OCI-LY3 (cell line): ENCODE data around the gene RETREG2.

Source experiments
- H2AFZ ChIP-seq: fragments of 200-600, 300-600 bp; shearing (Covaris generic); 2 replicates; pipeline ENCODE4 v1.6.0; 2014; ENCODE audit warnings: antibody characterized with exemption, low read depth, low read length
- H3K27ac ChIP-seq: fragments of 200-600, 300-600 bp; sonication (generic); 2 replicates; pipeline ENCODE4 v1.5.1; 2014; ENCODE audit warnings: mild to moderate bottlenecking, low read length, moderate library complexity, mixed read lengths
- H3K27me3 ChIP-seq: fragments of 200-600, 300-600 bp; sonication (generic); 2 replicates; pipeline ENCODE4 v1.6.1; 2014; ENCODE audit warnings: low read depth, low read length, mixed read lengths
- H3K36me3 ChIP-seq: fragments of 200-600, 300-600 bp; sonication (generic); replicated peaks from 2 replicates; pipeline ENCODE3; 2014; ENCODE audit warnings: low read depth, low read length, mixed read lengths
- H3K4me1 ChIP-seq: fragments of 300-600, 200-600 bp; sonication (generic); 2 replicates; pipeline ENCODE4 v1.6.1; 2014; ENCODE audit warnings: low read length, mixed read lengths
- H3K4me2 ChIP-seq: fragments of 200-600, 300-600 bp; sonication (generic); 2 replicates; pipeline ENCODE4 v1.6.1; 2014; ENCODE audit warnings: low read length, mixed read lengths
- H3K4me3 ChIP-seq: fragments of 300-600, 200-600 bp; sonication (generic); 2 replicates; pipeline ENCODE4 v1.5.1; 2014; ENCODE audit warnings: antibody characterized with exemption, mild to moderate bottlenecking, low read length, moderate library complexity
- H3K79me2 ChIP-seq: fragments of 300-600, 200-600 bp; shearing (Covaris generic); 2 replicates; pipeline ENCODE4 v1.6.1; 2014; ENCODE audit warnings: mild to moderate bottlenecking, low read length, mixed read lengths
- H3K9ac ChIP-seq: fragments of 300-600, 200-600 bp; shearing (Covaris generic); 2 replicates; pipeline ENCODE4 v1.6.0; 2014; ENCODE audit warnings: mild to moderate bottlenecking, low read length, moderate library complexity
- H3K9me3 ChIP-seq: fragments of 200-600, 300-600 bp; shearing (Covaris generic); 2 replicates; pipeline ENCODE4 v1.6.1; 2014; ENCODE audit warnings: low read length, mixed read lengths; ENCODE audit not compliant: insufficient read depth
- H4K20me1 ChIP-seq: fragments of 200-600, 300-600 bp; sonication (generic); 2 replicates; pipeline ENCODE4 v1.6.1; 2016; ENCODE audit warnings: low read length, mixed read lengths; ENCODE audit not compliant: insufficient read depth
- CTCF ChIP-seq: fragments of 200-600, 300-600 bp; sonication (generic); IDR thresholded peaks from 2 replicates; pipeline ENCODE4 v1.5.1; 2014; ENCODE audit warnings: antibody characterized with exemption, low read length, low read depth
- EZH2phosphoT487 ChIP-seq: fragments of 200-600 bp; shearing (Covaris generic); IDR thresholded peaks from 2 replicates; pipeline ENCODE4 v1.6.1; 2018; ENCODE audit warnings: antibody characterized with exemption, mixed run types, low read depth

Gene RETREG2

GRCh38 chr2:219228041-219228910, 50.2 kb downstream of the RETREG2 start:
- Histone ChIP-seq H3K9me3 (no peaks in the 10 kb centered on the region), H3K27me3 (no peaks in the 10 kb centered on the region), H3K79me2 (peaks cover 31% of the 10 kb centered on the region), H3K4me2 (peak overlapping the region; percentile 94), H3K4me1 (peaks cover 14% of the 10 kb centered on the region), H3K9ac (peak overlapping the region; percentile 87), H2AFZ (no peak overlapping the region), H3K36me3 (peaks cover 12% of the 10 kb centered on the region), H4K20me1 (no peaks in the 10 kb centered on the region), H3K4me3 (peak overlapping the region; percentile 100), H3K27ac (no peak overlapping the region)
- no peak for TF ChIP-seq EZH2phosphoT487
- TF ChIP-seq CTCF: no peak

GRCh38 chr2:219228911-219229304, 50.8 kb downstream of the RETREG2 start:
- Histone ChIP-seq H3K4me1 (peaks cover 14% of the 10 kb centered on the region), H3K9ac (peak overlapping the region; percentile 87), H3K9me3 (no peaks in the 10 kb centered on the region), H3K4me2 (peak overlapping the region; percentile 94), H3K27me3 (no peaks in the 10 kb centered on the region), H3K36me3 (peaks cover 13% of the 10 kb centered on the region), H2AFZ (no peak overlapping the region), H3K4me3 (peak overlapping the region; percentile 100), H3K27ac (peak overlapping the region; percentile 54; the same call in 1 of the 2 replicates), H4K20me1 (no peaks in the 10 kb centered on the region), H3K79me2 (peaks cover 31% of the 10 kb centered on the region)
- no peak for TF ChIP-seq CTCF
- no peak for TF ChIP-seq EZH2phosphoT487

- peaks cover 16% of the 10 kb centered on the region for H3K36me3 ChIP-seq
- H4K20me1 ChIP-seq: no peaks in the 10 kb centered on the region
- peak within 1 kb of the TSS; percentile 59 for H3K27ac ChIP-seq
- H2AFZ ChIP-seq: peak within 1 kb of the TSS; percentile 93; the same call in 1 of the 2 replicates
- H3K4me1 ChIP-seq: peaks cover 14% of the 10 kb centered on the region
- peak within 1 kb of the TSS; percentile 100 for H3K4me3 ChIP-seq
- no peaks in the 10 kb centered on the region for H3K27me3 ChIP-seq
- TF ChIP-seq CTCF: no peak
- no peak for TF ChIP-seq EZH2phosphoT487
- peaks cover 31% of the 10 kb centered on the region for H3K79me2 ChIP-seq
- H3K9ac ChIP-seq: peak within 1 kb of the TSS; percentile 87
- peak within 1 kb of the TSS; percentile 94 for H3K4me2 ChIP-seq
- H3K9me3 ChIP-seq: no peaks in the 10 kb centered on the region
Measured at GRCh38 chr2:219229305-219230058, 51.4 kb downstream of the RETREG2 start, which contains the start of the genes ANKZF1 and ATG9A. ANKZF1 (plus strand) TSS chr2:219229806; CDS start chr2:219230258, 452 bp downstream. ATG9A (minus strand) TSS chr2:219229636; CDS start chr2:219228024, 1,612 bp downstream.
